GM23338 (cell line): ENCODE results near the gene NTMT2. TPM values are rescaled to one million over a fixed set of nuclear protein-coding genes. Genes with fewer than 3 reads are reported as not detected.

Source experiments
- ATAC-seq: fragments of 200-7000 bp; cut with Tn5 transposase; 3 replicates; pipeline ENCODE4 v1.9.1; 2020
- DNase-seq: peaks from one replicate; pipeline ENCODE4 v3.0.0-alpha.2; 2015; ENCODE audit warnings: low spot score
- H2AFZ ChIP-seq: fragments of 200-600 bp; sonication (generic); 2 replicates; pipeline ENCODE4 v1.8.0; 2016; ENCODE audit warnings: antibody characterized with exemption, mild to moderate bottlenecking, moderate library complexity
- H3F3A ChIP-seq: fragments of 200-600 bp; sonication (generic); replicated peaks from 2 replicates; pipeline ENCODE4 v1.8.0; 2017; ENCODE audit warnings: antibody characterized with exemption, mixed run types, low read depth
- H3K27ac ChIP-seq: fragments of 200-600 bp; sonication (generic); 2 replicates; pipeline ENCODE4 v1.6.1; 2016; ENCODE audit warnings: low read depth
- H3K27me3 ChIP-seq: fragments of 200-600 bp; sonication (generic); 2 replicates; pipeline ENCODE4 v1.8.0; 2016; ENCODE audit warnings: mild to moderate bottlenecking, mixed run types, moderate library complexity; ENCODE audit not compliant: insufficient read depth
- H3K36me3 ChIP-seq: fragments of 200-600 bp; sonication (generic); 2 replicates; pipeline ENCODE4 v1.8.0; 2016; ENCODE audit warnings: mild to moderate bottlenecking; ENCODE audit not compliant: insufficient read depth
- H3K4me1 ChIP-seq: fragments of 200-600 bp; sonication (generic); 2 replicates; pipeline ENCODE4 v1.8.0; 2016; ENCODE audit warnings: mild to moderate bottlenecking, moderate library complexity; ENCODE audit not compliant: insufficient read depth
- H3K4me2 ChIP-seq: fragments of 200-600 bp; sonication (generic); 2 replicates; pipeline ENCODE4 v1.7.1; 2017; ENCODE audit warnings: mixed run types
- H3K4me3 ChIP-seq: fragments of 200-600 bp; sonication (generic); 2 replicates; pipeline ENCODE4 v1.6.1; 2016; ENCODE audit warnings: mixed run types
- H3K79me2 ChIP-seq: fragments of 200-600 bp; sonication (generic); replicated peaks from 2 replicates; pipeline ENCODE4 v1.8.0; 2017; ENCODE audit warnings: mild to moderate bottlenecking; ENCODE audit not compliant: insufficient read depth
- H3K9me2 ChIP-seq: fragments of 200-600 bp; sonication (generic); 2 replicates; pipeline ENCODE4 v1.8.0; 2017; ENCODE audit not compliant: insufficient read depth
- H4K20me1 ChIP-seq: fragments of 200-600 bp; sonication (generic); replicated peaks from 2 replicates; pipeline ENCODE4 v1.8.0; 2017; ENCODE audit warnings: mild to moderate bottlenecking; ENCODE audit not compliant: insufficient read depth
- H3K27ac Mint-ChIP-seq: 2 replicates; pipeline ENCODE4 v1.8.0; 2020; ENCODE audit warnings: inconsistent platforms, mild to moderate bottlenecking, moderate library complexity, mixed read lengths
- H3K27me3 Mint-ChIP-seq: 3 replicates; pipeline ENCODE4 v1.8.0; 2022; ENCODE audit warnings: low read depth, mild to moderate bottlenecking, moderate library complexity, mixed read lengths, inconsistent platforms; ENCODE audit not compliant: insufficient read depth, poor library complexity
- H3K36me3 Mint-ChIP-seq: 3 replicates; pipeline ENCODE4 v1.8.0; 2021; ENCODE audit warnings: low read depth, mild to moderate bottlenecking, inconsistent platforms, moderate library complexity, mixed read lengths
- H3K4me1 Mint-ChIP-seq: 3 replicates; pipeline ENCODE4 v1.8.0; 2020; ENCODE audit warnings: mild to moderate bottlenecking, inconsistent platforms, mixed read lengths
- H3K4me3 Mint-ChIP-seq: 3 replicates; pipeline ENCODE4 v1.8.0; 2021; ENCODE audit warnings: moderate library complexity, mild to moderate bottlenecking, inconsistent platforms, mixed read lengths
- H3K9me3 Mint-ChIP-seq: 3 replicates; pipeline ENCODE4 v1.8.0; 2020; ENCODE audit warnings: moderate library complexity, mild to moderate bottlenecking, inconsistent platforms, mixed read lengths
- CREB1 ChIP-seq: fragments of 250-450 bp; sonication (Bioruptor Pico); IDR thresholded peaks from 2 replicates; pipeline ENCODE4 v1.5.0; 2020; ENCODE audit warnings: low read depth, mild to moderate bottlenecking, moderate library complexity
- EZH2phosphoT487 ChIP-seq: fragments of 200-600 bp; sonication (generic); IDR thresholded peaks from one replicate; pipeline ENCODE4 v1.8.1; 2018; ENCODE audit warnings: antibody characterized with exemption; ENCODE audit not compliant: unreplicated experiment
- NANOG ChIP-seq: IDR thresholded peaks from 2 replicates; pipeline ENCODE4 v1.6.1; 2016; ENCODE audit warnings: antibody characterized with exemption, borderline replicate concordance
- POLR2AphosphoS5 ChIP-seq: IDR thresholded peaks from 2 replicates; pipeline ENCODE4 v1.6.1; 2016; ENCODE audit warnings: antibody characterized with exemption, low read depth
- STAT1 ChIP-seq: IDR thresholded peaks from one replicate; pipeline ENCODE4 v1.6.1; 2016; ENCODE audit warnings: antibody characterized with exemption; ENCODE audit not compliant: unreplicated experiment
- ZNF114 ChIP-seq: fragments of 250-450 bp; sonication (Bioruptor Pico); IDR thresholded peaks from 2 replicates; pipeline ENCODE4 v1.5.0; 2020; ENCODE audit warnings: mild to moderate bottlenecking, moderate library complexity
- ZNF331 ChIP-seq: fragments of 250-450 bp; sonication (Bioruptor Pico); IDR thresholded peaks from 2 replicates; pipeline ENCODE4 v1.5.0; 2020; ENCODE audit warnings: low read depth, mild to moderate bottlenecking, moderate library complexity
- polyA plus RNA-seq: library from polyadenylated mRNA; unstranded; fragments of >200 nt; fragmentation: Nextera tagmentation; extraction: Ambion mirVana; gene quantifications from 2 replicates; pipeline ENCODE4 v1.2.1, GENCODE V29; 2016
- total RNA-seq: library from RNA; depleted of rRNA; stranded (reverse); fragments of >200 nt; shearing (Covaris generic); gene quantifications from 2 replicates; pipeline ENCODE4 v1.2.3, GENCODE V29; 2014
- TF ChIP-seq, protein P1 (sequence below): fragments of 250-450 bp; sonication (Bioruptor Pico); IDR thresholded peaks from 2 replicates; pipeline ENCODE4 v1.5.0; 2020; ENCODE audit warnings: mild to moderate bottlenecking, moderate library complexity
- TF ChIP-seq, protein P2 (sequence below), 2 experiments: fragments of 200-600 bp in 1 of 2; sonication (generic) in 1 of 2; conservative IDR thresholded peaks; 2 replicates each; pipeline versions ENCODE4 v1.5.1 to v1.6.1; 2016 to 2017; ENCODE audit warnings: antibody characterized with exemption in 2 of 2, low read depth in 2 of 2, mild to moderate bottlenecking in 2 of 2, moderate library complexity in 1 of 2
- TF ChIP-seq, protein P3 (sequence below): IDR thresholded peaks from one replicate; pipeline ENCODE4 v1.6.1; 2018; ENCODE audit warnings: antibody characterized with exemption; ENCODE audit not compliant: unreplicated experiment
- TF ChIP-seq, protein P4 (sequence below): IDR thresholded peaks from 2 replicates; pipeline ENCODE4 v1.6.1; 2016; ENCODE audit warnings: antibody characterized with exemption

NTMT2 gene
- total and polyA plus RNA-seq, 2 experiments from 2014 or later: 0.48 TPM; not detected in 1

GRCh38 chr1:170140371-170140770 lies 5.4 kb upstream of the NTMT2 start:
- H3K27ac Mint-ChIP-seq: no peak overlapping the region
- Histone ChIP-seq H3K4me3 (no peak overlapping the region), H3K4me1 (peaks cover 5% of the 10 kb centered on the region; the same call in 1 of the 2 replicates), H3K27me3 (peaks cover 14% of the 10 kb centered on the region), H2AFZ (no peak overlapping the region), H3K9me2 (no peaks in the 10 kb centered on the region), H4K20me1 (no peaks in the 10 kb centered on the region), H3K79me2 (no peaks in the 10 kb centered on the region), H3K36me3 (no peaks in the 10 kb centered on the region), H3F3A (no peaks in the 10 kb centered on the region), H3K4me2 (no peak overlapping the region), H3K27ac (no peak overlapping the region)
- no peaks in the 10 kb centered on the region for H3K36me3 Mint-ChIP-seq
- DNase-seq (no peak), ATAC-seq (no peak)
- no peak overlapping the region for H3K4me3 Mint-ChIP-seq
- peaks cover 4% of the 10 kb centered on the region for H3K27me3 Mint-ChIP-seq
- TF ChIP-seq POLR2AphosphoS5 (no peak), CREB1 (CRISPR knock-in tag) (no peak), NANOG (no peak), EZH2phosphoT487 (no peak), ZNF114 (no peak), ZNF331 (CRISPR knock-in tag) (no peak), STAT1 (no peak)
- TF ChIP-seq, protein P1, sequence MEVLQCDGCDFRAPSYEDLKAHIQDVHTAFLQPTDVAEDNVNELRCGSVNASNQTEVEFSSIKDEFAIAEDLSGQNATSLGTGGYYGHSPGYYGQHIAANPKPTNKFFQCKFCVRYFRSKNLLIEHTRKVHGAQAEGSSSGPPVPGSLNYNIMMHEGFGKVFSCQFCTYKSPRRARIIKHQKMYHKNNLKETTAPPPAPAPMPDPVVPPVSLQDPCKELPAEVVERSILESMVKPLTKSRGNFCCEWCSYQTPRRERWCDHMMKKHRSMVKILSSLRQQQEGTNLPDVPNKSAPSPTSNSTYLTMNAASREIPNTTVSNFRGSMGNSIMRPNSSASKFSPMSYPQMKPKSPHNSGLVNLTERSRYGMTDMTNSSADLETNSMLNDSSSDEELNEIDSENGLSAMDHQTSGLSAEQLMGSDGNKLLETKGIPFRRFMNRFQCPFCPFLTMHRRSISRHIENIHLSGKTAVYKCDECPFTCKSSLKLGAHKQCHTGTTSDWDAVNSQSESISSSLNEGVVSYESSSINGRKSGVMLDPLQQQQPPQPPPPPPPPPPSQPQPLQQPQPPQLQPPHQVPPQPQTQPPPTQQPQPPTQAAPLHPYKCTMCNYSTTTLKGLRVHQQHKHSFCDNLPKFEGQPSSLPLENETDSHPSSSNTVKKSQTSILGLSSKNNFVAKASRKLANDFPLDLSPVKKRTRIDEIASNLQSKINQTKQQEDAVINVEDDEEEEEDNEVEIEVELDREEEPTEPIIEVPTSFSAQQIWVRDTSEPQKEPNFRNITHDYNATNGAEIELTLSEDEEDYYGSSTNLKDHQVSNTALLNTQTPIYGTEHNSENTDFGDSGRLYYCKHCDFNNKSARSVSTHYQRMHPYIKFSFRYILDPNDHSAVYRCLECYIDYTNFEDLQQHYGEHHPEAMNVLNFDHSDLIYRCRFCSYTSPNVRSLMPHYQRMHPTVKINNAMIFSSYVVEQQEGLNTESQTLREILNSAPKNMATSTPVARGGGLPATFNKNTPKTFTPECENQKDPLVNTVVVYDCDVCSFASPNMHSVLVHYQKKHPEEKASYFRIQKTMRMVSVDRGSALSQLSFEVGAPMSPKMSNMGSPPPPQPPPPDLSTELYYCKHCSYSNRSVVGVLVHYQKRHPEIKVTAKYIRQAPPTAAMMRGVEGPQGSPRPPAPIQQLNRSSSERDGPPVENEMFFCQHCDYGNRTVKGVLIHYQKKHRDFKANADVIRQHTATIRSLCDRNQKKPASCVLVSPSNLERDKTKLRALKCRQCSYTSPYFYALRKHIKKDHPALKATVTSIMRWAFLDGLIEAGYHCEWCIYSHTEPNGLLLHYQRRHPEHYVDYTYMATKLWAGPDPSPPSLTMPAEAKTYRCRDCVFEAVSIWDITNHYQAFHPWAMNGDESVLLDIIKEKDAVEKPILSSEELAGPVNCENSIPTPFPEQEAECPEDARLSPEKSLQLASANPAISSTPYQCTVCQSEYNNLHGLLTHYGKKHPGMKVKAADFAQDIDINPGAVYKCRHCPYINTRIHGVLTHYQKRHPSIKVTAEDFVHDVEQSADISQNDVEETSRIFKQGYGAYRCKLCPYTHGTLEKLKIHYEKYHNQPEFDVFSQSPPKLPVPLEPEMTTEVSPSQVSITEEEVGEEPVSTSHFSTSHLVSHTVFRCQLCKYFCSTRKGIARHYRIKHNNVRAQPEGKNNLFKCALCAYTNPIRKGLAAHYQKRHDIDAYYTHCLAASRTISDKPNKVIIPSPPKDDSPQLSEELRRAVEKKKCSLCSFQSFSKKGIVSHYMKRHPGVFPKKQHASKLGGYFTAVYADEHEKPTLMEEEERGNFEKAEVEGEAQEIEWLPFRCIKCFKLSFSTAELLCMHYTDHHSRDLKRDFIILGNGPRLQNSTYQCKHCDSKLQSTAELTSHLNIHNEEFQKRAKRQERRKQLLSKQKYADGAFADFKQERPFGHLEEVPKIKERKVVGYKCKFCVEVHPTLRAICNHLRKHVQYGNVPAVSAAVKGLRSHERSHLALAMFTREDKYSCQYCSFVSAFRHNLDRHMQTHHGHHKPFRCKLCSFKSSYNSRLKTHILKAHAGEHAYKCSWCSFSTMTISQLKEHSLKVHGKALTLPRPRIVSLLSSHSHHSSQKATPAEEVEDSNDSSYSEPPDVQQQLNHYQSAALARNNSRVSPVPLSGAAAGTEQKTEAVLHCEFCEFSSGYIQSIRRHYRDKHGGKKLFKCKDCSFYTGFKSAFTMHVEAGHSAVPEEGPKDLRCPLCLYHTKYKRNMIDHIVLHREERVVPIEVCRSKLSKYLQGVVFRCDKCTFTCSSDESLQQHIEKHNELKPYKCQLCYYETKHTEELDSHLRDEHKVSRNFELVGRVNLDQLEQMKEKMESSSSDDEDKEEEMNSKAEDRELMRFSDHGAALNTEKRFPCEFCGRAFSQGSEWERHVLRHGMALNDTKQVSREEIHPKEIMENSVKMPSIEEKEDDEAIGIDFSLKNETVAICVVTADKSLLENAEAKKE: no peak
- TF ChIP-seq, protein P2, sequence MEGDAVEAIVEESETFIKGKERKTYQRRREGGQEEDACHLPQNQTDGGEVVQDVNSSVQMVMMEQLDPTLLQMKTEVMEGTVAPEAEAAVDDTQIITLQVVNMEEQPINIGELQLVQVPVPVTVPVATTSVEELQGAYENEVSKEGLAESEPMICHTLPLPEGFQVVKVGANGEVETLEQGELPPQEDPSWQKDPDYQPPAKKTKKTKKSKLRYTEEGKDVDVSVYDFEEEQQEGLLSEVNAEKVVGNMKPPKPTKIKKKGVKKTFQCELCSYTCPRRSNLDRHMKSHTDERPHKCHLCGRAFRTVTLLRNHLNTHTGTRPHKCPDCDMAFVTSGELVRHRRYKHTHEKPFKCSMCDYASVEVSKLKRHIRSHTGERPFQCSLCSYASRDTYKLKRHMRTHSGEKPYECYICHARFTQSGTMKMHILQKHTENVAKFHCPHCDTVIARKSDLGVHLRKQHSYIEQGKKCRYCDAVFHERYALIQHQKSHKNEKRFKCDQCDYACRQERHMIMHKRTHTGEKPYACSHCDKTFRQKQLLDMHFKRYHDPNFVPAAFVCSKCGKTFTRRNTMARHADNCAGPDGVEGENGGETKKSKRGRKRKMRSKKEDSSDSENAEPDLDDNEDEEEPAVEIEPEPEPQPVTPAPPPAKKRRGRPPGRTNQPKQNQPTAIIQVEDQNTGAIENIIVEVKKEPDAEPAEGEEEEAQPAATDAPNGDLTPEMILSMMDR (conservative IDR thresholded peaks at IDR 0.05; ENCODE audit: low read depth in 2 of 2): no peak
- TF ChIP-seq, protein P3, sequence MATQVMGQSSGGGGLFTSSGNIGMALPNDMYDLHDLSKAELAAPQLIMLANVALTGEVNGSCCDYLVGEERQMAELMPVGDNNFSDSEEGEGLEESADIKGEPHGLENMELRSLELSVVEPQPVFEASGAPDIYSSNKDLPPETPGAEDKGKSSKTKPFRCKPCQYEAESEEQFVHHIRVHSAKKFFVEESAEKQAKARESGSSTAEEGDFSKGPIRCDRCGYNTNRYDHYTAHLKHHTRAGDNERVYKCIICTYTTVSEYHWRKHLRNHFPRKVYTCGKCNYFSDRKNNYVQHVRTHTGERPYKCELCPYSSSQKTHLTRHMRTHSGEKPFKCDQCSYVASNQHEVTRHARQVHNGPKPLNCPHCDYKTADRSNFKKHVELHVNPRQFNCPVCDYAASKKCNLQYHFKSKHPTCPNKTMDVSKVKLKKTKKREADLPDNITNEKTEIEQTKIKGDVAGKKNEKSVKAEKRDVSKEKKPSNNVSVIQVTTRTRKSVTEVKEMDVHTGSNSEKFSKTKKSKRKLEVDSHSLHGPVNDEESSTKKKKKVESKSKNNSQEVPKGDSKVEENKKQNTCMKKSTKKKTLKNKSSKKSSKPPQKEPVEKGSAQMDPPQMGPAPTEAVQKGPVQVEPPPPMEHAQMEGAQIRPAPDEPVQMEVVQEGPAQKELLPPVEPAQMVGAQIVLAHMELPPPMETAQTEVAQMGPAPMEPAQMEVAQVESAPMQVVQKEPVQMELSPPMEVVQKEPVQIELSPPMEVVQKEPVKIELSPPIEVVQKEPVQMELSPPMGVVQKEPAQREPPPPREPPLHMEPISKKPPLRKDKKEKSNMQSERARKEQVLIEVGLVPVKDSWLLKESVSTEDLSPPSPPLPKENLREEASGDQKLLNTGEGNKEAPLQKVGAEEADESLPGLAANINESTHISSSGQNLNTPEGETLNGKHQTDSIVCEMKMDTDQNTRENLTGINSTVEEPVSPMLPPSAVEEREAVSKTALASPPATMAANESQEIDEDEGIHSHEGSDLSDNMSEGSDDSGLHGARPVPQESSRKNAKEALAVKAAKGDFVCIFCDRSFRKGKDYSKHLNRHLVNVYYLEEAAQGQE: no peak
- TF ChIP-seq, protein P4, sequence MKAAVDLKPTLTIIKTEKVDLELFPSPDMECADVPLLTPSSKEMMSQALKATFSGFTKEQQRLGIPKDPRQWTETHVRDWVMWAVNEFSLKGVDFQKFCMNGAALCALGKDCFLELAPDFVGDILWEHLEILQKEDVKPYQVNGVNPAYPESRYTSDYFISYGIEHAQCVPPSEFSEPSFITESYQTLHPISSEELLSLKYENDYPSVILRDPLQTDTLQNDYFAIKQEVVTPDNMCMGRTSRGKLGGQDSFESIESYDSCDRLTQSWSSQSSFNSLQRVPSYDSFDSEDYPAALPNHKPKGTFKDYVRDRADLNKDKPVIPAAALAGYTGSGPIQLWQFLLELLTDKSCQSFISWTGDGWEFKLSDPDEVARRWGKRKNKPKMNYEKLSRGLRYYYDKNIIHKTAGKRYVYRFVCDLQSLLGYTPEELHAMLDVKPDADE: no peak
- H3K9me3 Mint-ChIP-seq: peaks cover 4% of the 10 kb centered on the region; the same call in 1 of the 3 replicates
- peaks cover 13% of the 10 kb centered on the region for H3K4me1 Mint-ChIP-seq
